ENCODE measurements around the gene MTHFD2.

Gene MTHFD2

DNA sequence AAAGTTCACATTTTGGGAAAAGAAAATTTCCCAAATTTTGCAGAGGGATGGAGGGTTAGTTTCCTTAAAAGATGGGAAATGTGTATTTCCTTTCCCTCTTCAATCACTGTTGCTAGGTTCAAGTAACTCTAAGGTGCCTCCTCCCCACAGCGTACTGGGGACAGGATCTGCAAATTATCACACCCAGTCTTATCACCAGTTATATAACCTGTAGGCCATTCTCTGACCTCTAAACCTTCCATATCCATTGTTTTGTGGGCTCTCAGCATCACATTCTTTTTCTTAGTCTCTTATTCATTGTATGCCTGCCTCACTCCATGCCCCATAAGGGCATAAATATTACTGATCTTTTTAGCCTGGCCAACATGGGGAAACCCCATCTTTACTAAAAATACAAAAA is 3.6 kb upstream of the MTHFD2 start:
- no peak overlapping the region for H3K4me3 ChIP-seq (ENCODE audit: low read depth, low read length)
- DNase-seq (ENCODE audit: low read depth) = no peak
- TF ChIP-seq, protein P1, sequence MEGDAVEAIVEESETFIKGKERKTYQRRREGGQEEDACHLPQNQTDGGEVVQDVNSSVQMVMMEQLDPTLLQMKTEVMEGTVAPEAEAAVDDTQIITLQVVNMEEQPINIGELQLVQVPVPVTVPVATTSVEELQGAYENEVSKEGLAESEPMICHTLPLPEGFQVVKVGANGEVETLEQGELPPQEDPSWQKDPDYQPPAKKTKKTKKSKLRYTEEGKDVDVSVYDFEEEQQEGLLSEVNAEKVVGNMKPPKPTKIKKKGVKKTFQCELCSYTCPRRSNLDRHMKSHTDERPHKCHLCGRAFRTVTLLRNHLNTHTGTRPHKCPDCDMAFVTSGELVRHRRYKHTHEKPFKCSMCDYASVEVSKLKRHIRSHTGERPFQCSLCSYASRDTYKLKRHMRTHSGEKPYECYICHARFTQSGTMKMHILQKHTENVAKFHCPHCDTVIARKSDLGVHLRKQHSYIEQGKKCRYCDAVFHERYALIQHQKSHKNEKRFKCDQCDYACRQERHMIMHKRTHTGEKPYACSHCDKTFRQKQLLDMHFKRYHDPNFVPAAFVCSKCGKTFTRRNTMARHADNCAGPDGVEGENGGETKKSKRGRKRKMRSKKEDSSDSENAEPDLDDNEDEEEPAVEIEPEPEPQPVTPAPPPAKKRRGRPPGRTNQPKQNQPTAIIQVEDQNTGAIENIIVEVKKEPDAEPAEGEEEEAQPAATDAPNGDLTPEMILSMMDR (IDR thresholded peaks at IDR 0.05; ENCODE audit: low read depth, low read length, missing control alignments) = no peak

DNA sequence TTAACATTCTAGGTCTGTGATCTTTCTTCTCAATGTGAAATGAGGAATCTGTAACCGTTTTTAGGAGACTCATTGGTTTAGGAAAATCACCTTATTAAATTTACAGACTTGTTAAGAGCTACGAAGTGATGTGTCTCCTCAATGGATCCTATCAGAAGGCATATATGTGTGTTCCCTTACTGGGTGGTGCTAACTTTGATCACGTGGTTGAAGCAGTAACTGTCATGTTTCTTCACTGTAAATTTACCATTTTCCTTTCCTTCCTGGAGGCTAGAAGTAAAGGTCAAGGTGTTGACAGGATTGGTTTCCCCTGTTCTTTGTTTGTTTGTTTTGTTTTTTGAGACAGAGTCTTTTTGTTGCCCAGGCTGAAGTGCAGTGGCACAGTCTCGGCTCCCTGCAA is 1.4 kb upstream of the MTHFD2 start:
- TF ChIP-seq, protein P1 (IDR thresholded peaks at IDR 0.05; ENCODE audit: low read depth, low read length, missing control alignments) = no peak
- DNase-seq (ENCODE audit: low read depth) = no peak
- no peak overlapping the region for H3K4me3 ChIP-seq (ENCODE audit: low read depth, low read length)

DNA sequence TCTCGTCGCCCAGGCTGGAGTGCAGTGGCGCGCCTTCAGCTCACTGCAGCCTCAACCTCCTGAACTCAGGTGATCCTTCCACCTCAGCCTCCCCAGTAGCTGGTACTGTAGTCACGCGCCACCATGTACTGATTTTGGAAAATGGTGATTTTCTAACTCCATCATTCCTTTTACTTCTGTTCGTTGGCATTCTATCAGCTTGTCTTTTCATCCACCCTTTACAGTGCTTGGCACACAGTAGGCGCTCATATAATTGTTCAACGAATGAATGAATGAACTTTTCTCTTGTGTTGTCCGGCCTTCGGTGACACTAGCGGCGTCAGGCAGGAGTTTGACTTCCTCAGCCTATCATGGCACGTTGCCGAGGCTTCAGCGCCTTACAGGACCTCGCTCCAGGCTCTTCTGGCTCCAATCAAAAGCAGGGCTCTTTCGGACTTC is 373 bp upstream of the MTHFD2 start:
- peak; percentile 97 for DNase-seq (ENCODE audit: low read depth)
- peak overlapping the region; percentile 92 for H3K4me3 ChIP-seq (ENCODE audit: low read depth, low read length)
- TF ChIP-seq, protein P1 (IDR thresholded peaks at IDR 0.05; ENCODE audit: low read depth, low read length, missing control alignments) = no peak

DNA sequence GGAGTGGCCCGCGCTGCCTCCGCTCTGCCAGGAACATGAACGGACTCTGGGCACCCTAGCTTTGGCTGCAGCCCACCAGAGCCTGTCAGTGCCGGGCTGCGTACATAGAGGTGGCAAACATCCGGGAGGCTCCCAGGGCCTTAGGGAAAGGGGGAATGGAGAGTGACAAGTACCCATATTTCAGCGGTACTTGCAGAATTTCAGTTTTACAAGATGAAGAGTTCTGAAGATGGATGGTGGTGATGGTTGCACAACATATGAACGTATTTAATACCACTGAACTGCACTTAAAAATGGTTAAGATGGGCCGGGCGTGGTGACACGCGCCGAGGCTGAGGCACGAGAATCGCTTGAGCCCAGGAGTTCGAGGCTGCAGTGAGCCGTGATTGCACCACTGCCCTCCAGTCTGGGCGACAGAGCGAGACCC is 873 bp downstream of the MTHFD2 start:
- TF ChIP-seq, protein P1 (IDR thresholded peaks at IDR 0.05; ENCODE audit: low read depth, low read length, missing control alignments) = no peak
- H3K4me3 ChIP-seq (ENCODE audit: low read depth, low read length) = peak overlapping the region; percentile 92
- no peak for DNase-seq (ENCODE audit: low read depth)

DNA sequence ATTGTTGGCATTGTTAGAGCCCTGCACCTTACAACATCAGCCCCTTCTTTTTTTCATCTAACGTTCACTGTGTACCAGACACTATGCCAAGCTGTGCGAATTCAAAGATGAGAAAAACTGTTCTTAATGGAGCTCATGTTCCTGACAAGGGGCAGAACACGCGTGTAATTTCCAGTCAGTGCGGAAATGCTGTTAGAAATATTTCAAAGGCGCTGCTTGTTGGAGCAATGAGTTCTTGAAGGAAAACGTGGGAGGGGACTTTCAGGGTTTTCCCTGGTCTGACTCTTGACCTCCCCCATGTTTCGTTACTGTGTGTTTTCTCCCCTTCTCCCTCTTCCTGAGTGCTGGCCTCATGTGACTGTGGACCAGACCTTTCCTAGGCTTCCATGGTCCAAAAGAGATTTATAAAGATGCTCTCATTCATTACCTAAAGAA is 1.5 kb downstream of the MTHFD2 start:
- H3K4me3 ChIP-seq (ENCODE audit: low read depth, low read length) = peak overlapping the region; percentile 92
- DNase-seq (ENCODE audit: low read depth) = no peak
- TF ChIP-seq, protein P1 (IDR thresholded peaks at IDR 0.05; ENCODE audit: low read depth, low read length, missing control alignments) = no peak

DNA sequence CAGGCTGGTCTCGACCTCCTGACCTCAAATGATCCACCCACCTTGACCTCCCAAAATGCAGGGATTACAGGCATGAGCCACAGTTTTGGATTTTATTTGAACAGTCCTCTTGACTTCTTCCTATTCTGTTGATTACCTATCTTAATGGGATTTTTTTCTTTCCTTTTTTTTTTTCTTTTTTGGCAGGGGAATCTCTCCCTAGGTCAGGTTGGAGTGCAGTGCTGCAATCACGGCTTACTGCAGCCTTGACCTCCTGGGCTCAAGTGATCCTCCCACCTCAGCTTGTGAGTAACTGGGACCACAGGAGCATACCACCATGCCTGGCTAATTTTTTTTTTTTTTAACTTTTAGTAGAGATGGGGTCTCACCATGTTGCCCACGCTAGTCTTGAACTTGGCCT is 2.8 kb downstream of the MTHFD2 start:
- H3K4me3 ChIP-seq (ENCODE audit: low read depth, low read length) = peak overlapping the region; percentile 31; the same call in 1 of the 2 replicates
- no peak for DNase-seq (ENCODE audit: low read depth)
- TF ChIP-seq, protein P1 (IDR thresholded peaks at IDR 0.05; ENCODE audit: low read depth, low read length, missing control alignments) = no peak

DNA sequence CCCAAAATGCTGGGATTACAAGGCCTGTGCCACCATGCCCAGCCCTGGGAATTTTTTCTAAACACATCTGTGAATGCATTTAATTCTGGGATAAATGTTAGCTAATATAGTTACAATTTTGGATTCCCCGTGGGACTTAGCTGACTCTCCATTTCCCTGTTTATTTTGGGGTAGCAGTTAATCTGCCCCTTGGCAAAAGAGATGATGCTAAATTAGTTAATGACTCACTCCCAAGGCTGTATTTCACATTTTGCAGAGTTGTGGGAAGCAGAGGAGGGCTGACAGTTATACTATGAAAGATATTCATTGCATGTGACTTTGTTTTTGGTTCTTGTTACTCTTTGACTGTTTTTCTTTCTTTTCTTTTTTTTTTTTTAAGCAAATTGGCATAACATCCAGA is 3.2 kb downstream of the MTHFD2 start:
- TF ChIP-seq, protein P1 (IDR thresholded peaks at IDR 0.05; ENCODE audit: low read depth, low read length, missing control alignments) = no peak
- H3K4me3 ChIP-seq (ENCODE audit: low read depth, low read length) = peak overlapping the region; percentile 30; the same call in 1 of the 2 replicates
- no peak for DNase-seq (ENCODE audit: low read depth)

Measured in GM12864 (cell line).